HepG2 (cell line): ENCODE data around the gene VWA1. TPM values are rescaled to one million over a fixed set of nuclear protein-coding genes. Genes with fewer than 3 reads are reported as not detected.
"Not testable (repeated sequence)": the region's sequence is repeated elsewhere in the genome, so short reads cannot be mapped to it uniquely, and the experiment has no call there.

ENCODE experiments used
- ATAC-seq: fragments of 200-7000 bp; cut with Tn5 transposase; 3 replicates; pipeline ENCODE4 v1.9.1; 2020; ENCODE audit warnings: mild to moderate bottlenecking, moderate library complexity
- BruUV-seq: library from RNA; stranded (reverse); fragments of 400-500 nt; replicated peaks from 2 replicates; lab custom pipeline; 2021; lab: Mats Ljungman, UMichigan
- CTCF ChIA-PET: fragments of 300-600 bp; formaldehyde crosslinking; extraction: SDS; loops from one replicate; lab custom pipeline; 2021; ENCODE audit warnings: low total read pairs, inconsistent platforms, low intra/inter-chr PET ratio; lab: Yijun Ruan, JAX
- POLR2A ChIA-PET: fragments of 350-600 bp; sonication (Branson Sonifier 250); formaldehyde crosslinking; loops from one replicate; lab custom pipeline; 2020; ENCODE audit warnings: antibody characterized with exemption, inconsistent platforms; lab: Yijun Ruan, JAX
- DNase-seq: peaks from one replicate; pipeline ENCODE4 v3.0.0-alpha.2; 2015; ENCODE audit warnings: low spot score
- FAIRE-seq: peaks from 3 replicates; lab custom pipeline; 2011; peaks lifted over from hg19 to GRCh38; lab: Jason Lieb, UNC
- H2AFZ ChIP-seq: one replicate; pipeline ENCODE4 v1.6.1; 2011; ENCODE audit warnings: low read length, inconsistent platforms
- H3K27ac ChIP-seq: fragments of 300-600 bp; 3 replicates; pipeline ENCODE4 v1.8.0; 2011; ENCODE audit warnings: mixed run types, mild to moderate bottlenecking, mixed read lengths, low read length, inconsistent platforms; ENCODE audit not compliant: insufficient read depth; ENCODE audit errors: extremely low read length
- H3K27me3 ChIP-seq, 2 experiments: fragments of 200-600 bp in 1 of 2; 2 replicates in 1 of 2; 3 replicates in 1 of 2; pipeline versions ENCODE4 v1.6.0 to v1.8.0; 2011; ENCODE audit warnings: low read length in 2 of 2, mild to moderate bottlenecking in 2 of 2, moderate library complexity in 2 of 2, inconsistent platforms in 1 of 2; ENCODE audit not compliant: insufficient read depth in 2 of 2, control insufficient read depth in 1 of 2
- H3K36me3 ChIP-seq, 2 experiments: fragments of 200-600 bp in 1 of 2; replicated peaks in 1 of 2; 2 replicates in 1 of 2; 3 replicates in 1 of 2; pipeline versions ENCODE4 v1.5.1 to v1.8.0; 2011; ENCODE audit warnings: low read length in 2 of 2, inconsistent platforms in 1 of 2; ENCODE audit not compliant: insufficient read depth in 2 of 2, control insufficient read depth in 1 of 2
- H3K4me1 ChIP-seq: 2 replicates; pipeline ENCODE4 v1.5.1; 2012; ENCODE audit warnings: low read length, inconsistent platforms; ENCODE audit not compliant: insufficient read depth
- H3K4me2 ChIP-seq: 2 replicates; pipeline ENCODE4 v1.6.0; 2011; ENCODE audit warnings: low read depth, low read length, inconsistent platforms
- H3K4me3 ChIP-seq, 3 experiments: fragments of 200-600 bp in 1 of 3; sonication (generic), shearing (Covaris generic) in 1 of 3; replicated peaks in 1 of 3; 2 replicates each; pipeline ENCODE4 v1.5.1; 2011 to 2016; ENCODE audit warnings: low read length in 3 of 3, inconsistent platforms in 2 of 3, low read depth in 2 of 3, mild to moderate bottlenecking in 2 of 3, control low read depth in 1 of 3, mixed read lengths in 1 of 3; ENCODE audit not compliant: insufficient read depth in 1 of 3
- H3K79me2 ChIP-seq: one replicate; pipeline ENCODE4 v1.6.1; 2011; ENCODE audit warnings: low read length, inconsistent platforms; ENCODE audit not compliant: insufficient read depth
- H3K9ac ChIP-seq: 2 replicates; pipeline ENCODE4 v1.6.0; 2011; ENCODE audit warnings: mild to moderate bottlenecking, low read depth, low read length, inconsistent platforms; ENCODE audit not compliant: insufficient read depth
- H3K9me3 ChIP-seq: 2 replicates; pipeline ENCODE4 v1.5.1; 2012; ENCODE audit warnings: mild to moderate bottlenecking, low read length
- H4K20me1 ChIP-seq: 2 replicates; pipeline ENCODE4 v1.6.0; 2011; ENCODE audit warnings: inconsistent platforms, mild to moderate bottlenecking, low read length, moderate library complexity; ENCODE audit not compliant: insufficient read depth
- MYNN ChIP-seq: sonication (generic); formaldehyde crosslinking; IDR thresholded peaks from 2 replicates; pipeline ENCODE4 v1.4.0; 2020; ENCODE audit warnings: mild to moderate bottlenecking, low read depth, missing genetic modification reagents
- NFKBIZ ChIP-seq: IDR thresholded peaks from 2 replicates; pipeline ENCODE4 v1.6.1; 2018; ENCODE audit warnings: missing genetic modification reagents, missing compliant biosample characterization
- RBFOX2 ChIP-seq: fragments of 200-400 bp; formaldehyde crosslinking; IDR thresholded peaks from 2 replicates; pipeline ENCODE4 v1.6.1; 2017; ENCODE audit warnings: low read depth, mild to moderate bottlenecking, low read length
- RBM39 ChIP-seq: fragments of 200-400 bp; formaldehyde crosslinking; IDR thresholded peaks from one replicate; pipeline ENCODE4 v1.6.1; 2018; ENCODE audit warnings: antibody characterized with exemption, mild to moderate bottlenecking, low read depth, low read length; ENCODE audit not compliant: poor library complexity, severe bottlenecking
- RXRA ChIP-seq: sonication (generic); formaldehyde crosslinking; IDR thresholded peaks from 2 replicates; pipeline ENCODE4 v1.5.1; 2020; ENCODE audit warnings: missing genetic modification reagents
- ZC3H13 ChIP-seq: sonication (generic); formaldehyde crosslinking; IDR thresholded peaks from 2 replicates; pipeline ENCODE4 v1.8.1; 2023; ENCODE audit warnings: mild to moderate bottlenecking, missing genetic modification reagents, moderate library complexity
- ZNF501 ChIP-seq: sonication (generic); formaldehyde crosslinking; IDR thresholded peaks from 2 replicates; pipeline ENCODE4 v1.5.1; 2020; ENCODE audit warnings: mild to moderate bottlenecking, moderate library complexity, missing genetic modification reagents
- ZNF883 ChIP-seq: sonication (generic); formaldehyde crosslinking; IDR thresholded peaks from 2 replicates; pipeline ENCODE4 v1.5.1; 2020; ENCODE audit warnings: mild to moderate bottlenecking, missing genetic modification reagents; ENCODE audit errors: not compliant biosample characterization
- WGBS: methylation state at CpG from one replicate; pipeline ENCODE4 v1.1.6; 2017; ENCODE audit warnings: low lambda C conversion rate; 5-methylcytosine and 5-hydroxymethylcytosine counted together
- in situ Hi-C: cut with HindIII; loops from 2 replicates; pipeline ENCODE4 v1.10.0; 2017; ENCODE audit warnings: low pct_unique_long_range_greater_than_20kb; ENCODE audit not compliant: extremely low pct_ligation_motif_present
- intact Hi-C: fragments of 100-400 bp; cut with micrococcal nuclease; formaldehyde crosslinking; loops from one replicate; pipeline ENCODE4 v1.10.0; 2022; ENCODE audit not compliant: unreplicated experiment
- polyA plus RNA-seq, 8 experiments: library from polyadenylated mRNA; depleted of rRNA in 3 of 8; stranded (reverse) in 7 of 8; unstranded in 1 of 8; fragments of >200 nt; fragmentation: Illumina TruSeq in 4 of 8; extraction: Trizol in 4 of 8; gene quantifications; 2 replicates each; pipeline versions ENCODE4 v1.2.1 to v1.2.3, GENCODE V29; 2011 to 2016; ENCODE audit warnings: low read depth in 4 of 8, missing spikeins in 1 of 8, mixed read lengths in 1 of 8; ENCODE audit not compliant: insufficient read depth in 1 of 8
- total RNA-seq, 5 experiments: library from RNA; depleted of rRNA; stranded (reverse); fragments of >200 nt; fragmentation: Illumina TruSeq; extraction: Trizol; gene quantifications; 2 replicates each; pipeline ENCODE4 v1.2.3, GENCODE V29; 2016; ENCODE audit warnings: low read depth in 1 of 5
- TF ChIP-seq, protein P1 (sequence below): fragments of 450-650 bp; IDR thresholded peaks from 2 replicates; pipeline ENCODE4 v1.6.1; 2017
- TF ChIP-seq, protein P2 (sequence below): sonication (generic); formaldehyde crosslinking; IDR thresholded peaks from 2 replicates; pipeline ENCODE4 v1.5.0; 2020; ENCODE audit warnings: missing genetic modification reagents

Gene VWA1
- total and polyA plus RNA-seq, 2 of the 13 experiments (the other 11 are each of a cell fraction or from before 2014, with no cell fraction given) = 40.9 to 57.5 TPM

- H3K9ac ChIP-seq, H2AFZ ChIP-seq, H4K20me1 ChIP-seq, in situ Hi-C loops, DNase-seq, intact Hi-C loops, H3K27me3 ChIP-seq, H3K4me3 ChIP-seq, H3K9me3 ChIP-seq, H3K27ac ChIP-seq, BruUV-seq, H3K36me3 ChIP-seq, FAIRE-seq, ATAC-seq: not testable (repeated sequence)
- TF ChIP-seq ZNF501 (CRISPR knock-in tag) = 0 out of 2 replicates have a peak, but pooled peaks have one; percentile 18
- Histone ChIP-seq H3K4me1 (peaks cover 59% of the 10 kb centered on the region), H3K79me2 (peaks cover 12% of the 10 kb centered on the region), H3K4me2 (peak overlapping the region; percentile 42)
- CTCF ChIA-PET = interaction anchor here (0.8 to 1.1 kb wide), 3 partner anchors 20 to 23 kb away, joined by 3 read pairs; no protein-coding TSS in a partner anchor
- 95% methylated on average over 16 of the region's 25 CpGs for WGBS
- POLR2A ChIA-PET = interaction anchor here (1.0 kb wide), 1 partner anchor 19 kb away, joined by 3 read pairs; no protein-coding TSS in a partner anchor
Measured at GRCh38 chr1:1417825-1418463, 17.5 kb upstream of the VWA1 start.

GRCh38 chr1:1418464-1419362, 16.8 kb upstream of the VWA1 start:
- peak overlapping the region; percentile 69; the same call in 1 of the 2 replicates for H3K4me2 ChIP-seq
- FAIRE-seq (no peak), ATAC-seq (no peak; the same call in 2 of the 3 replicates), DNase-seq (no peak)
- TF ChIP-seq NFKBIZ (CRISPR knock-in tag) (no peak), MYNN (CRISPR knock-in tag) (no peak), RBM39 (no peak), RXRA (CRISPR knock-in tag) (no peak), ZNF883 (no peak), ZC3H13 (CRISPR knock-in tag) (0 out of 2 replicates have a peak, but pooled peaks have one; percentile 7), RBFOX2 (0 out of 2 replicates have a peak, but pooled peaks have one; percentile 7)
- TF ChIP-seq, protein P1, sequence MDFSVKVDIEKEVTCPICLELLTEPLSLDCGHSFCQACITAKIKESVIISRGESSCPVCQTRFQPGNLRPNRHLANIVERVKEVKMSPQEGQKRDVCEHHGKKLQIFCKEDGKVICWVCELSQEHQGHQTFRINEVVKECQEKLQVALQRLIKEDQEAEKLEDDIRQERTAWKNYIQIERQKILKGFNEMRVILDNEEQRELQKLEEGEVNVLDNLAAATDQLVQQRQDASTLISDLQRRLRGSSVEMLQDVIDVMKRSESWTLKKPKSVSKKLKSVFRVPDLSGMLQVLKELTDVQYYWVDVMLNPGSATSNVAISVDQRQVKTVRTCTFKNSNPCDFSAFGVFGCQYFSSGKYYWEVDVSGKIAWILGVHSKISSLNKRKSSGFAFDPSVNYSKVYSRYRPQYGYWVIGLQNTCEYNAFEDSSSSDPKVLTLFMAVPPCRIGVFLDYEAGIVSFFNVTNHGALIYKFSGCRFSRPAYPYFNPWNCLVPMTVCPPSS = no peak
- TF ChIP-seq, protein P2, sequence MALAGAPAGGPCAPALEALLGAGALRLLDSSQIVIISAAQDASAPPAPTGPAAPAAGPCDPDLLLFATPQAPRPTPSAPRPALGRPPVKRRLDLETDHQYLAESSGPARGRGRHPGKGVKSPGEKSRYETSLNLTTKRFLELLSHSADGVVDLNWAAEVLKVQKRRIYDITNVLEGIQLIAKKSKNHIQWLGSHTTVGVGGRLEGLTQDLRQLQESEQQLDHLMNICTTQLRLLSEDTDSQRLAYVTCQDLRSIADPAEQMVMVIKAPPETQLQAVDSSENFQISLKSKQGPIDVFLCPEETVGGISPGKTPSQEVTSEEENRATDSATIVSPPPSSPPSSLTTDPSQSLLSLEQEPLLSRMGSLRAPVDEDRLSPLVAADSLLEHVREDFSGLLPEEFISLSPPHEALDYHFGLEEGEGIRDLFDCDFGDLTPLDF (CRISPR knock-in tag) = no peak
- H3K9me3 ChIP-seq = no peaks in the 10 kb centered on the region
- ChIA-PET POLR2A (interaction anchor here (1.0 kb wide), 1 partner anchor 18 kb away, joined by 3 read pairs; no protein-coding TSS in a partner anchor), CTCF (no interaction called here)
- H3K4me1 ChIP-seq = peaks cover 61% of the 10 kb centered on the region
- TSS peak; percentile 66 for BruUV-seq
- peaks cover 12% of the 10 kb centered on the region for H3K79me2 ChIP-seq
- no peaks in the 10 kb centered on the region for H4K20me1 ChIP-seq
- in situ Hi-C loops (no loop called here), intact Hi-C loops (no loop called here)
- H3K9ac ChIP-seq = peak overlapping the region; percentile 67; the same call in 1 of the 2 replicates
- H3K27ac ChIP-seq = no peak overlapping the region
- H3K27me3 ChIP-seq = no peaks in the 10 kb centered on the region; a peak in 1 of 5 replicates
- no peak overlapping the region for H2AFZ ChIP-seq
- WGBS = 91% methylated on average over 15 of the region's 26 CpGs
- H3K4me3 ChIP-seq = peak overlapping the region in 2 of 3 experiments; percentile 70; a peak in 2 of 6 replicates
- H3K36me3 ChIP-seq = no peaks in the 10 kb centered on the region
